ENCODE data around the gene ATP6V0A4.

Gene ATP6V0A4

GRCh38 chr7:138796038-138796615 is 1.9 kb downstream of the ATP6V0A4 start:
- no peak for FAIRE-seq
- no peak for TF ChIP-seq CTCF (IDR thresholded peaks at IDR 0.05; ENCODE audit: insufficient read depth, missing control alignments)
- no peak for DNase-seq (ENCODE audit: insufficient read length, low spot score)

GRCh38 chr7:138785587-138786437 is 12.2 kb downstream of the ATP6V0A4 start:
- TF ChIP-seq CTCF (IDR thresholded peaks at IDR 0.05; ENCODE audit: insufficient read depth, missing control alignments) = peak; percentile 2
- FAIRE-seq = no peak
- no peak for DNase-seq (ENCODE audit: insufficient read length, low spot score)

GRCh38 chr7:138784692-138785091 is 13.3 kb downstream of the ATP6V0A4 start:
- DNase-seq (ENCODE audit: insufficient read length, low spot score) (no peak), FAIRE-seq (no peak)

GRCh38 chr7:138781004-138781403 is 17.0 kb downstream of the ATP6V0A4 start:
- TF ChIP-seq CTCF (IDR thresholded peaks at IDR 0.05; ENCODE audit: insufficient read depth, missing control alignments) = no peak

More at GRCh38 chr7:138784692-138785091, 13.3 kb downstream of the ATP6V0A4 start:
- no peak for TF ChIP-seq CTCF (IDR thresholded peaks at IDR 0.05; ENCODE audit: insufficient read depth, missing control alignments)

GRCh38 chr7:138776166-138776833 is 21.7 kb downstream of the ATP6V0A4 start:
- FAIRE-seq (no peak), DNase-seq (ENCODE audit: insufficient read length, low spot score) (no peak)
- no peak for TF ChIP-seq CTCF (IDR thresholded peaks at IDR 0.05; ENCODE audit: insufficient read depth, missing control alignments)

More at GRCh38 chr7:138781004-138781403, 17.0 kb downstream of the ATP6V0A4 start:
- FAIRE-seq (no peak), DNase-seq (ENCODE audit: insufficient read length, low spot score) (no peak)

GRCh38 chr7:138773817-138774216 is 24.2 kb downstream of the ATP6V0A4 start:
- no peak for FAIRE-seq
- DNase-seq (ENCODE audit: insufficient read length, low spot score) = no peak
- TF ChIP-seq CTCF (IDR thresholded peaks at IDR 0.05; ENCODE audit: insufficient read depth, missing control alignments) = no peak

All from D721Med (cell line).